ENCODE results near the gene MYH11.
"Not testable (repeated sequence)": the region's sequence is repeated elsewhere in the genome, so short reads cannot be mapped to it uniquely, and the experiment has no call there.

MYH11 gene

DNA sequence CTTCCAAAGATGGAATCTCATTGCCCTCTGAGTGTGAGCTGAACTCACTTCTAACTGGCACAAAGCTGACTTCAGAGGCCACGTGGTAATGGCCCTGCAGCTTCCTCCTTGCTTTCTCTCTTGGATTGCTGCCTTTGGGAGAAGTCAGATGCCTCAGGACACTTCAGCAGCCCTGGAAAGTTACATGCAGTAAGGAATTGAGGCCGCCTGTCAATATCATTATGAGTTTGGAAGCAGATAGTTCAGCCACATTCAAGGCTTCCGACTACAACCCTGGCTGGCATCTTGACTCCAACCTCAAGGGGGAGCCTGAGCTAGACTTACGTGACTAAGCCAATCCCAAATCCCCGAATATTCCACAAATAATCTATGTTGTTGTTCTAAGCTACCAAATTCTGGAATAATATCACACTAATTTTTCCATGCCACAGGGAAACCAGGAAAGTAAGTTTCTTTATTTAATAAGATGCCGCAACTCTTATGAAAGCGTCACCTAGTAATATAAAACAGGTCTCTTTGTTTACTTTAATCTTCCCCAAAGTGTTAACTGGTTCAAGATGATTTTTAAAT is 18.0 kb upstream of the MYH11 start:
- DNase-seq, result peak; percentile 72

DNA sequence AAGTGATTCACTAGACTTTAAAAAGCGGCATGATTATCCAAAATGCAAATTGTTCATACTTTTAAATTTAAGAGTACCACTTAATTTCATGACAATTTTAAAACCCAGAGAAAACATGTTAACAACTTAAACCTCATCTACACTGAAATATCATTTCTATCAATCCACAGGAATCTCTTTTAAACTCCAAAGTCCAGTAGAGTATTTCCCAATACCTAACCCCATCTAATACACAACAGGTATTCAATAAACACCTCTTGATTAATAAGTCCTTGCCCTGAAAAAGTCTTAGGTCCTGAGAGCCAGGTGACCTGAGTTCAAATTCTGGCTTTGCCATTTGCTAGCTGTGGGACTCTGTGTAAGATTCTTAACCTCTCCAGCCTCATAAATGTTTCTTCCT is 16.9 kb upstream of the MYH11 start:
- no peak for DNase-seq

DNA sequence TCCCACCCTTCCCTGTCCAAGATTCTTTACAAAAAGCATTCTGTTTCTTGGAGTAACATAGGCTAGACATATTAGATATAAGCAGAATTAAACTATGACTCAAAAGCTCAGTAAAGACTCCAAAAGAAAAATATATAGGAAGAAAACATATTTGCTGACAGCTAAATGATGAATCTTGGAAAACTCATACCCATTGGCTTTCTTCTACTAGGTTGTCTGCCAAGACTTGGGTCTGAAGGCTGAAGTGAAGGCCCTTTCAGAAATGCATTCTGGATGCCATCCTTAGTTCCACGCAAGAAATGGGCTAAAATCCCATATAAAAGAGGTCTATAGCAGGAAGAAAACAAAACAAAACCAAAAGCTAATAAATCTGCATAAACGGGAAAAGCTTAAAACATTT is 16.5 kb upstream of the MYH11 start:
- no peak for DNase-seq

DNA sequence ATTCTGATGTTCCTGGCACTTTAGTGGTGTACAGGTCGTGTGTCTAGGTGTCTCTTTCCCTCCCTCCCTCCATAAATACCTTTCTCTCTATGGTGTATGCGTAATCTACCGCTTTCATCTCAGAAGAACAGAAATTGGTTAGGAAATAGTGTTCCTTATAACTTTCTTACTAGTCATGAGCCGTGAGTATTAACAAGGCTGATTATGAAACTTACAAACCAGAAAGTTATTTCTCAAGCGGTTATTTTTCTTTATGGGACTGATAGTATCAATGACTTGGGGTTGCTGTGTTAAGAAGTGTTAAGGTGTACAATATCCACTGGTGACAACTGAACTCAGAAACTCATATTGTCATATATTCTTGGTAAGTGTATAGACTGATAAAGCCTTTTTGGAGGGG is 13.2 kb upstream of the MYH11 start:
- DNase-seq, result no peak

DNA sequence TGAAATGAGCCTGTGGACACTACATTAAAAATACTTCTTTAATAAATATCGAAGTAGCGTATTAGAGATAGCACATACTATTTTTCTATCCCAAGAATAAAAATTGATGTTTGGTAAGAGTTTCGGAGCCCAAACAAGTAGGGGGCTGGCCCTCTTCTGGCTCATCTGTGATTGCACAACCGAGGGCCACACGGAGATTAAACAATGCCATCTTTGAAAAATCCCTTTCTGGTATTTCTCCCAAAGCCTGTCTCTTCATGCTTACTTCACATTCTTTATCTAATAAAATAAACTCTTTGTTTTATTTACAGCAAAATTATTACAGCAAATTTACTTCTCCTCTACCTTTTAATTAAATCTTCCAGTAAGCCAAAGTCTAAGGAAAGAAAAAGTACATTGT is 9.6 kb upstream of the MYH11 start:
- DNase-seq, result no peak

DNA sequence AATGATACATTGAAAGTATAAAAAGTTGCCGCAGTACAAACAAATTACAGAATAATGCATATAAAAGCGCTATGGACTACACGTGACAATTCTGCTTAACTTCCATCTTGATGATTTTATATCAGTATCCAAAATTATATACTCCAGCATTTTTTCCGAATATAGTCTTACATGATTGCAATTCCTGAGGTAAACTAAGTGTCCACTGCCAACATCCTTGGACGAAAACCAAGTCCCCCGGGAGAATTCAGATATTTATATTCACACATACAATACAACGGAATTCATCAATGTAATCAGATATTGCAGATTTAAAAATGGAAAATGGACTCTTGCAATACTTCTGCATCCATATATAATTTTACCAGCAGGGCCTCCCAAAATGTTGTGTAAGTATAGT is 8.9 kb upstream of the MYH11 start:
- DNase-seq, result no peak

DNA sequence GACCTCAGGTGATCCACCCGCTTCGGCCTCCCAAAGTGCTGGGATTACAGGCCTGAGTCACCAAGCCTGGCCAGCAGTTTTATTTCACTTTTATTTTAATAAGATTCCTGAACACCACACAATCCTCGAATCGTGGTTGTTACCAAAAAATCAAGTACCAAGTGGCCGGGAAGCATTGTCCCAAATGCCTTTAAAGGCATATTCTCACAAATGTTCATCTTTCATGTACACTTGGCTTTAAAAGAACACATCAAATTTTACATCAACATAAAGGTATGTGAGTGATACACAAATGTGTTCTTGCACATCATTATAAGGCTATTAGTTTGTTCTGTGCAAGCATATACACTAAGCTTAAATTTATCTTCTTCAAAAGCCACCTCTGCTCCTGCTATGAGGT is 8.1 kb upstream of the MYH11 start:
- no peak for DNase-seq

DNA sequence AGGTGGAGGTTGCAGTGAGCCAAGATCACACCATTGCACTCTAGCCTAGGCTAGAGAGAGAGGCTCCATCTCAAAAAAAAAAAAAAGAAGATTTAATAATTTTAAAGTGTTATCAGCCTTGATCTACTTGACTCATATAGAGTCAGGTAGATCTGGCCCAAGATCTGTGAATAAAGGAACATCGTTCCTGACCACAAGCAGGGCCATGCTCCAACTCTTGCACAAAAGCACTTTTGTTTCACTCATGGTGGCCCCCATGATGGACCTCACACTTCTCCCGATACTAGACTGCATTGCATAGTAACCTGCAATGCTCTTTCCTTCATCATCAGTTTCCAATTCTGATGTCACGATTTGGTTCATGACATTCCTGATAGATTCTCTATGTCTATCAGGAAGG is 5.2 kb upstream of the MYH11 start:
- DNase-seq, result no peak

DNA sequence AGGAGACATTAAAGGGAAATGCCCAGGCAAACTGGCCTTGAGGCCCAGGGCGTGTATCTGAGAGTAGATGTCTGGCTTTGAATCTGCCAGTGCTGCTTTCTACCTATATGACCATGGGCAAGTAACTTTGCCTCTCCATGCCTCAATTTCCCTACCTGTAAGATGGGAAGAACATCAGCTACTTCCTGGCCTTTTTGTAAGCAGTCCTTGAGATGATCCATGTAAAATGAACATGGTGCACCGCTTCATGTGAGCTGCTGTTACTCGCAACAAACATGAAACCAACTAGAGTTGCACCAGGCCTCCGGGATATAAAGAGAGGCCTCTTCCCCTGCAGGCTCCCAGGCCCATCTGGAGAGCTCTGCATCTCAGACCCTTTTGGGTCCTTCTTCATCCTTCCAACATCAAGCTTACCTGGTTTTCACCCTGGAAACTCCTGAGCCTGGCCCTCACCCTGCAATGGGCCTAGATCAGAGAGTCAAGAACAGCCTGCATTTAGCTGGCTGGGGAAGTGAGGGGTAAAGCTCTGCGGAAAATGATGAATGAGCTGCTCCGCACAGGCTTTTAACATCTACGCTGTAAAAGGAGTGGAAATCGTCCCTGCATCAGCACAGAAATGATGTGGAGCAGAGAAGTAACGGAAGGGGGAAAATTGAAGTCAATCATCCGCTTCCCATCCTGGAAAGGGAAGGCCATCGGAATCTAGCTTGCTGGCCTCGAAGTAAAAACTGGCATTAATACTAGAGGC is 2.3 kb upstream of the MYH11 start:
- no peak for DNase-seq

DNA sequence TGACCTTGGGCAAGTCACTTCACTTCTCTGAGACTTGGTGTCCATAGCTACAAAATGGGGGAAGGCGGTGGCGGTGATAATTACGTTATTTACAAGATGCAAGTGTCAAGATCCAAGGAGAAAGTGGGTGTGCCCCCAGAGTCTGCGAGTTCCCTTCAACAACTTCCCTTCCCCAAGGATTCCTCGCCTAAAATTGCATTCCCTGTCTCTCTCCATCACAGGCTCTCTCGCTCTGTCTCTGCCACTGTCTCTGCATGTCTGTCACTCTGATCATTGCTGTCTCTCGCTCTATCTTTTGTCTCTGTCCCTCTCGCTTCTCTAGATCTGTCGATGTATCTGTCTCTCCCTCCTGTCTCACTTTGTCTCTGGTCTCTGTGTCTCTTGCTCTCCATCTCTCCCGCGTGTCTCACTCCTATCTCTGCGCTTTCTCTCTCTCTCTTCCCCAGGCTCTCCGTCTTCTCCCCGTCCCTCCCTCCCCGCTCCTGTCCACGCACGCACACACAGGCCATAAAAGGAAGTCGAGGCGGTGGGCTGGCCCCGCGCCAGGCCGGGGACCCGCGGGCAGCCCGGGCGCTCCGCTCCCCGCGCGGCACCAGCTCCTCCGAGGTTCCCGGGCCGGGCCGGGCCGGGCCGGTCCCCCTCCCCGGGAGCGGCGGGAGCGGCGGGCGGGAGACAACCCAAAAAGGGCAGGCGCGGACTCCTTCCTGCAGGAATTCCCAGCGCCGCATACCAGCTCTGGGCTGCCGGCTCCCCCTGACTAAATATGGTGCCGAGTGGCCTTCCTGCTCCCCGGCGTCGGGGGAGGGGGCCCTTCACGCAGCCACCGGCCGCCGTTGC is 1.1 kb upstream of the MYH11 start:
- DNase-seq, result peak; percentile 21

DNA sequence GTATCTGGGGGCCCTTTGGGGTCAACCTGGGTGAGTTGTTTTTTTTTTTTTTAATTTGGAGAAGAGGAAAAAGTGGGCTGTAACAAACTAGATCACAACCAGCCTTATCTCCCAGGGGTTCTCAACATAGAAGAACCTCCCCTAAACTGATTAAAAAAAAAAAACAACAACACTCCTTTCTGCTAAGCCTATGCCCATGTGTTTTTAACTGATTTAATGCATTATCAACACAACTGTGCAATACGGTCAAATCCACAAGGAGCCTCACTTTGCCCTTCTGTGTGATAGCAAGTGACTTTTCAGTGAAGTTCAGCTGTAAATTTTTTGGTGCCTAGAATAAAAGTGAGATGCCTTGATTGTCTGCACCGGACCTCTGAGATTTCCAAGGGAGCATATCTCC is 646 bp downstream of the MYH11 start:
- DNase-seq, result no peak

DNA sequence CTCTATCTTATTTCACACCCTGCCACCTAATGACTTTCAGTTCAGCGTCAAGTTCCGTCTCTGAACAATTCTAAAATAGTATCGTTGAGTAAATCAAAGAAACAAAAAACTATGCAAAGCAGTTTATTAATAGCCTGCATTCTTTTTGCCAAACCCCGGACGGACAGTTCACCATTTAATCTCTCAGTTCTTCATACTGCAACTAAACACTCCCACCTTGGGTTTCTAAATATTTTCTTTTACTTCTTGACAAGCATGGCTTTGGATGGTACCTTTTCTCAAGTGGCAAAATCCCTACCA is 1.2 kb downstream of the MYH11 start:
- no peak for DNase-seq

DNA sequence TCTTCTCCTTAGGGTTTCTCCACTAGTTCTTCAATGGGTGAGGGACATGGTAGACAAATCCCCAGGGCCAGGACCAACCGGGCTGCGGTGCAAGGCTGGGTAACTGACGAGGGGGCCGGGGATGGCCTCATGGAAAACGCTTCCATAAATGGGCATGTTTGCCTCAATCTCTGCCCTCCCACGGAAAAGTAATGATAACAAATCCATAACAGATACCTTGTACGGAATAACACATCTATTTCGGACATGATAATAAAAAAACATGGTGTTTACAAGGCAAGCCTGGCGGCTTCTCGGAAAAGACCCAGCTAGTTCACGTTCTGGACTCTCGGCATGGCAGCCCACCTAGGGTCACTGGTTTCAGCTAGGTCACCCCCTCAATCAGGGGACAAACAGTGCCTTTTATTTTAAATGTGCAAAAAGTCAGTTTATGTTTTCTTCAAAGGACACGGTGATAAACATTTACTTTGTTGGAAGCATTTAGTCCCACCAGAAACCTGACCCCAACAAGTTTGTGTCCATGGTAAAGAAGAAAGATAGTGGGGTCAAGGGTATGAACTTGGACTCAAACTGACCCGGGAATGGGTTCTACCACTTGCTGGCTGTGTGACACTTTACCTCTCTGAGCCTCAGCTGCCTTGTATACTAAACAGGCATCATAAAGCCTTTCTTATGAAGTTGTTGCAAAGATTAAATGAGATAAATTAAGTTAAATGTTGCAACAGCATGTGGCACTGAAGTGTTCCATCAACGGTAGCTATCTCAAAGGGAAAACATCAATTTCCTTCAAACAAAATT is 1.7 kb downstream of the MYH11 start:
- no peak for DNase-seq

DNA sequence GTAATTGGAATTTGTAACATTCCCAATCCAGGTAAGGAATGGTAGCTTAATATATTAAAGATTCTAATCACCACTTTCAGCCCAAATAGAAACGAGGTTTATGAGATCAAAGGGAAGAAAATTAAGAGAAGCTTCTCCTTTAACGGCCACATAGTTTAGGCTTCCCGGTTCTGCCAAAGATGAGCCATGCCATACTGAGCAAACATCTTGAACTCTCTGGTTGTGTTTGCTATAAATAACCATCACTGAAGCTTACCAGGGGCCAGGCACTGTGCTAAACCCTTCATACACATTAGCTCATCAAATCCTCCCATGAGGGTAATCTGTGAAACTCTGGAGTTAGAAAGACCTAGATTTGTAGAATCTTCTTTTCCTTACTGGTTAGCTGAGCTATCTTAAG is 2.8 kb downstream of the MYH11 start:
- no peak for DNase-seq

DNA sequence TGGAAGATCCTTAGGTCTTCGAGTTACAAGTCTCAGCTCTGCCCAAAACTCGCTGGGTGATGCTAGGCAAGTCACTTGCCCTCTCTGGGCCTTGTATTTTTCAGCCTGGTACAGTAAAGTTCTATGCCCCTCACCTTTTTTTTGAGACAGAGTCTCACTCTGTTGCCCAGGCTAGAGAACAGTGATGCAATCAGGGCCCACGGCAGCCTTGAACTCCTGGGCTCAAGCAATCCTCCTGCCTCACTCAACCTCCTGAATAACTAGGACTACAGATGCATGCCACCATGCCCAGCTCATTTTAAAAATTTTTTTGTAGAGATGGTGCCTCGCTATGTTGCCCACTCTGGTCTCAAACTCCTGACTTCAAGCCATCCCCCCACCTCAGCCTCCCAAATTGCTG is 3.8 kb downstream of the MYH11 start:
- no peak for DNase-seq

DNA sequence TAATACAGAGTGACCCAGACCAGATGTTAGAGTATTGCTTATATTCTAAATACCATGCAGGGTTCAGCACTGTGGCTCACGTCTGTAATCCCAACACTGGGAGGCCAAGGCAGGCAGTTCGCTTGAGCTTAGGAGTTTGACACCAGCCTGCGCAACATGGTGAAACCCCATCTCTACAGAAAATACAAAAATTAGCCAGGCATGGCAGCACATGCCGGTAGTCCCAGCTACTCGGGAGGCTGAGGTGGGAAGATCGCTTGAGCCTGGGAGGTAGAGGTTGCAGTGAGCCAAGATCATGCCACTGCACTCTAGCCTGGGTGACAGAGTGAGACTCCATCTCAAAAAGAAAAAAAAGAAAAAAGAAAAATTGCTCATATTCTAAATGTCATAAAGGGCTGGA is 6.3 kb downstream of the MYH11 start:
- not testable (repeated sequence) for DNase-seq

DNA sequence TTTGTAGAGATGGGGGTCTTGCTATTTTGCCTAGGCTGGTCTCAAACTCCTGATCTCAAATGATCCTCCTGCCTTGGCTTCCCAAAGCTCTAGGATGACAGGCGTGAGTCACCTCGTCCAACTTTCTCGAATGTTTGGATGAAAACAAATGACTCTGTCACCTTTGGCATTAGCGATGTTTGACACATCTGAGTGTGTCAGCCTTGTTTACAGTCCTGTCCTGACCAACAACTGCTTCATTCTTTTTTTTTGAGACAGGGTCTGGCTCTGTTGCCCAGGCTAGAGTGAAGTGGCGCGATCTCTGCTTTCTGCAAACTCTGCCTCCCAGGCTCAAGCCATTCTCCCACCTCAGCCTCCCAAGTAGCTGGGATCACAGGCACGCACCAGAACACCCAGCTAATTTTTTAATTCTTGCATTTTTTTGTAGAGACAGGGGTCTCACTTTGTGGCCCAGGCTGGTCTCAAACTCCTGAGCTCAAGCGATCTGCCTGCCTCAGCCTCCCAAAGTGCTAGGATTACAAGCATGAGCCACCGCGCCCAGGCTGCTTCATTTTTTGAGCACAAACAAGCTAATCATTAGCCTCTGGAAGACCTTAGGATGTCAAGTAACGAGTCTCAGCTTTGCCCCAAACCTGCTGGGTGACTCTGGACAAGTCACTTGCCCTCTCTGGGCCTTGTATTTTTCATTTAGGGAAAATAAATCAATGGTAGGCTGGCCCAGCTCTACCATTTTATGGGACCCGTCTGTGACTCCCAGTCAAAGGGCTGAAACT is 7.4 kb downstream of the MYH11 start:
- DNase-seq, result no peak

DNA sequence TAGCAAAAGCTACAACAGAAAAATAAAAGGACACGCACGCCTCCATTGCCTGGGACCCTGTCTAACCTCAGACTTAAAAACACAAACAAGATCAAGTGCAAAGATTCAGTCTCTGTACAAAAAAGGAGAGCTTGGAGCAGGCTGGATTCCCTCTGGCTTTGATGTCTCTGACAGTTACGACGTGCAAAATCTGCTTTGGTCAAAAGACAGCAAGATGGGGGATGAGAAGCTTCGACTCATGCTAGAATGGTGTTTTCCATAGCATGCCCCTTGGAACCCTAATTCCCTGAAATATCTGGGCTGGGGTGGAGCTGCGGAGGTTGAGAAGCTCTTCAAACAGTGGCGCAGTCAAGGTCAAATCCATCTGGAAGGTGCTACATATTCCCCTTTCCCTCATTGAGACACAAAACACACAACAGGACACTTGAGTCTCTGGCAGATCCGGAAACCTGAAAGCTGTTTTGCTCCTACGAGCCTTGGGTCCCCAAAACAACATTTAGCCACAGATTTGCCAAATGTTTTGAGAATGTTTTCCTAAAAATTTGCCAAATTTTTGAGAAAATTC is 9.1 kb downstream of the MYH11 start:
- DNase-seq, result no peak

DNA sequence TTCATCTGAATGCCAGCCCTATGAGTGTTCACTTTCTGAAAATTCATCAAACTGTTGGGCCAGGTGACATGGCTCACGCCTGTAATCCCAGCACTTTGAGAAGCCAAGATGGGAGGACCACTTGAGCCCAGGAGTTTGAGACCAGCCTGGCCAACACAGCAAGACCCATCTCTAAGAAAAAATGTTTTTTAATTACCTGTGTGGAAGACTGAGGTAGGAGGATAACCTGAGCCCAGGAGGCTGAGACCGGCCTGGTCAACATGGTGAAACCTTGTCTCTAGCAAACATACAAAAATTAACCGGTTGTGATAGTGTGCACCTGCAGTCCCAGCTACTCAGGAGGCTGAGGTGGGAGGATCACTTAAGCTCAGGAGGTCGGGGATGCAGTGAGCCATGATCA is 10.3 kb downstream of the MYH11 start:
- no peak for DNase-seq

DNA sequence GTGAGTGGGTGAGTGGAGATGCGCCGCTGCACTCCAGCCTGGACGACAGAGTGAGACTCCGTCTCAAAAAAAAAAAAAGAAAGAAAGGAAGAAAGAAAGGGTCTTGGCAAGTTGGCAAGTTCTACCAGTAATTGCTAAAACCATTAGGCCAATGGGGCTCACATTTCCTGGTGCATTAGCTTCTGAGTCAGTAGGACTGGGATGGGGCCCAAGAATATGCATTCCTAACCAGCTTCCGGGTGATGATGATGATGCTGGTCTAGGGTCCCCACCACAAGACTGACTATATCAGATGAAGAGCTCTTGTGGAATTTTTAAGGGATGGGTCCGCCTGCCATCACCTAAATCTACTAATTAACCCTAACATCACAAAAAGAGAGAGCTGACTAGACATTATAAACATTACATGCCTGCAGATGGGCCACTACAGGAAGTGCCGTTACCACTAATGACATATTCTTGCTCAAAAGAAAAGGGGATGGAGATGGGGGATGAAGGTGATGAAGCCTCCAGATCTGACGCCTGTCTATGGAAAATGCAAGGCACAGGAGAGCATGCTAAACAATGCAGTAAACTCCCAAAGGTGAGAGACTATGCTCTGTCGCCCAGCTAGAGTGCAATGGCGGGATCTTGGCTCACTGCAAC is 13.1 kb downstream of the MYH11 start:
- DNase-seq, result no peak

DNA sequence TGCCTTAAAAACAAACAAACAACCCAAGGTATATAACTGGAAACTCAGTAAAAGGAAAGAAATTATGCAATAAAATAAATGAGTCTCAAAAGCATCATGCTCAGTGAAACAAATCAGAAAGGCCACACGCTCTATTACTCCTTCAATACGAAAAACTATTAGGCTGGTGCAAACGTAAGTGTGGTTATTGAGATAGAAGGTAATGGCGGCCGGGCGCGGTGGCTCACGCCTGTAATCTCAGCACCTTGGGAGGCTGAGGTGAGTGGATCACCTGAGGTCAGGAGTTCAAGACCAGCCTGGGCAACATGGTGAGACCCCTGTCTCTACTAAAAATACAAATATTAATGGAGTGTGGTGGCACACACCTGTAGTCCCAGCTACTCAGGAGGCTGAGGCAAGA is 17.6 kb downstream of the MYH11 start:
- not testable (repeated sequence) for DNase-seq

DNA sequence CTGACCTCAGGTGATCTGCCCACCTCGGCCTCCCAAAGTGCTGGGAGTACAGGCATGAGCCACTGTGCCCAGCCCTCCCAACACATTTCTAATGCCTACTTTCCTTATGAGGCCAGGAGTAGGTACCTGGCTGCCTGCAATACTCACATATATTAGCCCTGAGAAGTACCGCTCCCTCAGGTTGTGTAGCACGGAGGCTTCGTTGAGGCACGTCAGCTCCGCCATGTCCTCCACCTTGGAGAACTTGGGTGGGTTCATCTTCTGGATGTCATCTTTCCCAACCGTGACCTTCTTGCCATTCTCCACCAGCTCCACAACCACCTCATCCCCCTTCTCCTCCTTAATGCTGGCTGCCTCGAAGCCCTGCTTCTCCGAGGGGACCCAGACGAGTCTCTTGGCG is 19.1 kb downstream of the MYH11 start:
- DNase-seq, result no peak
